ENCODE measurements around the gene PLGLB1.
"Not testable (repeated sequence)": the region's sequence is repeated elsewhere in the genome, so short reads cannot be mapped to it uniquely, and the experiment has no call there.

The PLGLB1 gene

GRCh38 chr2:87021744-87022143 is at the start of gene PLGLB1:
TSS of gene PLGLB1 (minus strand) at chr2:87021844. CDS start at chr2:87021783, 61 bp downstream.
- DNase-seq = not testable (repeated sequence)

- DNase-seq = not testable (repeated sequence)
Measured at GRCh38 chr2:87064305-87064704, 42.7 kb upstream of the PLGLB1 start.

- not testable (repeated sequence) for DNase-seq
Measured at GRCh38 chr2:87063431-87063830, 41.8 kb upstream of the PLGLB1 start.

GRCh38 chr2:87061519-87061918 is 39.9 kb upstream of the PLGLB1 start:
- not testable (repeated sequence) for DNase-seq

- DNase-seq = not testable (repeated sequence)
Measured at GRCh38 chr2:87057606-87058005, 36.0 kb upstream of the PLGLB1 start.

GRCh38 chr2:87056843-87057242 is 35.2 kb upstream of the PLGLB1 start:
- DNase-seq = not testable (repeated sequence)

GRCh38 chr2:87056435-87056834 is 34.8 kb upstream of the PLGLB1 start:
- not testable (repeated sequence) for DNase-seq

GRCh38 chr2:87054375-87054774 is 32.7 kb upstream of the PLGLB1 start:
- not testable (repeated sequence) for DNase-seq

- DNase-seq = not testable (repeated sequence)
Measured at GRCh38 chr2:87041321-87041978, 19.8 kb upstream of the PLGLB1 start.

- DNase-seq = not testable (repeated sequence)
Measured at GRCh38 chr2:87028607-87029006, 7.0 kb upstream of the PLGLB1 start.

GRCh38 chr2:87026816-87027215 is 5.2 kb upstream of the PLGLB1 start:
- DNase-seq = not testable (repeated sequence)

GRCh38 chr2:87025927-87026326 is 4.3 kb upstream of the PLGLB1 start:
- not testable (repeated sequence) for DNase-seq

- not testable (repeated sequence) for DNase-seq
Measured at GRCh38 chr2:87023988-87024615, 2.5 kb upstream of the PLGLB1 start.

GRCh38 chr2:87021043-87021442 is 601 bp downstream of the PLGLB1 start:
- DNase-seq = not testable (repeated sequence)

GRCh38 chr2:87019053-87019452 is 2.6 kb downstream of the PLGLB1 start:
- DNase-seq = not testable (repeated sequence)

GRCh38 chr2:87014489-87015169 is 7.0 kb downstream of the PLGLB1 start:
- not testable (repeated sequence) for DNase-seq

- DNase-seq = not testable (repeated sequence)
Measured at GRCh38 chr2:87004398-87004797, 17.2 kb downstream of the PLGLB1 start.

Measured in NCI-H1105 treated with DMSO at 0.1 percent for 48 hours (cell line).